GM18499 (cell line): ENCODE data around the gene TXNDC17.
"Not testable (repeated sequence)": the region's sequence is repeated elsewhere in the genome, so short reads cannot be mapped to it uniquely, and the experiment has no call there.

Experiments used
- ATAC-seq: cut with Tn5 transposase; IDR thresholded peaks from one replicate; pipeline ENCODE4 v1.9.1; 2021; ENCODE audit warnings: moderate number of reproducible peaks; ENCODE audit not compliant: insufficient read depth, unreplicated experiment

The TXNDC17 gene

GRCh38 chr17:6636616-6637457, 4.0 kb upstream of the TXNDC17 start:
- ATAC-seq: no peak

- ATAC-seq: no peak
Measured at GRCh38 chr17:6637458-6637840, 3.4 kb upstream of the TXNDC17 start.

DNA sequence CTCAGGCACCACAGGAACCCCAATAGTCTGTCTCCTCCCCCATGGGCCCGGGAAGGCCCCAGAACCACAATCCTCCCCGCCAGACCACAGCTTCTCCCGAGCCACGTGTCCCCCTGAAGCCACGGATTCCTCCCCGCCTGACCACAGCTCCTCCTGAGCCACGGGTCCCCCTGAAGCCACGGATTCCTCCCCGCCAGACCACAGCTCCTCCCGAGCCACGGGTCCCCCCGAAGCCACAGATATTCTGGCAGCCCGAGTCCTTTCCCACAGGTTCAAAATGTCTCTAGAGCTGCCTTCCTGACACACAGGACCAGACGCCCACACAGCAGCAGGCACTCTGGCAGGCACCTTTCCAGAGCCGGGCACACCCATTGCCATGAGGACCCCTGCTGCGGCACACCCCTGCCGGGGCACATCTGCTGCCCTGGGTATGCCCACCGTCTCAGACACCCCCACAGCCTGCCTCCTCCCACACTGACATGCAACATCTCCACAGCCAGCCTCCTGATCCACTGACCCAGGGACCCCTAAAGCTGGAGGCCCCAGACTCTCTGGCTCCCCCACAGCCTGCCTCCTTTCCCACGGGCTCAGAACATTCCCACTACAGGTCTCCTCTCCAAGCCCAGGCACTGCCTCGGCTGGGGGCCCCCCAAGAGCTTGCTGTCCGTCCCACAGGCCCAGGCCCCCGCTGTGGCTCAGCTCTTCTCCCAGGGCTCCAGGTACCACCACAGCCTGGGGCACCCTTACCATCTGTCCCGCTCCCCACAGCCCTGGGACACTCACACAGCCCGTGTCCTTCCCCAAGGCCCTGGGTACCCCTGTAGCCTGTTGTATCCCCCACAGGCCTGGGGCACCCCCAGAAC, 2.6 kb upstream of the TXNDC17 start:
- ATAC-seq: no peak

- ATAC-seq: no peak
Measured at GRCh38 chr17:6639014-6639585, 1.8 kb upstream of the TXNDC17 start.

GRCh38 chr17:6639586-6640535, 999 bp upstream of the TXNDC17 start:
- ATAC-seq: no peak

DNA sequence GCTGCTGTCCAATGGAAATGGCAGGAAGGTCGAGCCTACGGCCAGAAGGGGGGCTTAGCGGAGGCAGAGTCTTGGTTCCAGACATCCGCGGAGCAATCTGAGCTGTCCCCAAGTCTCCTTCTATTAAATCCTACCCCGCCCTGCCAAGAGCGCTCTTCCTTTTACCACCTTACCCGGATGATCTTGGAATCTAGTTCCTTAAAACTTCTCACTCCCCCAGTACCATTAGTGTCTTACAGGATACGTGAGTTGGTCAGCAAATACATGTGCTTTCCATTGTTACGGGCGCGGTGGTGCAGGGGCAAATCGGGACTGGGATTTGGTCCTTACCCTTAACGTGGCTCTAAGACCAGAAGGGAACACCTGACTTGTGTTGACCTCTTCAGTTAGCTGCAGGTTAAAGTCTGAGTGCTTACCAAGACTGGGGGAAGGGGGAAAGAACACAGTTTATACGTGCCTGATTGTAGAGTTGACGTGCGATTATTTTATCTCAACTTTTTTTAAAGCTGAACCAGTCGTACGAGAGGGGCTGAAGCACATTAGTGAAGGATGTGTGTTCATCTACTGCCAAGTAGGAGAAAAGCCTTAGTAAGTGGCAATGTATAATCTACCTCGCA, 495 bp downstream of the TXNDC17 start:
- no peak for ATAC-seq

GRCh38 chr17:6642592-6642991, 1.7 kb downstream of the TXNDC17 start:
- ATAC-seq: no peak

DNA sequence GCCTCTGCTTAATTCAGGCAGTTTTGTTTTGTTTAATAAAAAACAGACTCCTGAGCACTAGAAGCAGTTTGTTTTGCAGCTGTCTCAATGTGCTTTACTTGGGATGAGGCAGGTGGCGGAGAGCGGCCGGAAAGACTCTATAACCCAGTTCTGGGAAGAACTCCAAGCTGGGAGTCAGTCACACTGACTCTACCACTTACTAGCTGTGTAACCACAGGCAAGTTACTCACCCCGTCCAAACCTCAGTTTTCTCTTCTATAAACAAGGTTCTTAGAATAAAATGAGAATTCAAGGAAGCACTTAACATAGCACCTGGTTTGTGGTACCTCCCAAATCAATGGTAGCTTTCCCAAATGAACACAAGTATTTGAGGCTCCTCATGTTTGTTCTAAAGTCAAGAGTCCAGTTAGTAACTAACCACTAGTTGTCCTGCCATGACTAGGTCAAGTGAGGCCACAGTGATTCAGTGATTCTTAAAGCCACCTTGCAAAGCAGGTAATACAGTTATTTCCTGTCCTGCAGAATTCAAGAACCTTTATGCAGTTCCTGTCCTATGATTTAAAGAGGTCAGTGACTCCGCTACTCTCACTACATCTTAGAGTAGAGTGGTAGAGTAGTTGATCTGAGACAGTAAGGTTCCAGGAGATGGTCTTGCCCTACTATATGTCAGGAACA, 2.7 kb downstream of the TXNDC17 start:
- ATAC-seq: no peak

DNA sequence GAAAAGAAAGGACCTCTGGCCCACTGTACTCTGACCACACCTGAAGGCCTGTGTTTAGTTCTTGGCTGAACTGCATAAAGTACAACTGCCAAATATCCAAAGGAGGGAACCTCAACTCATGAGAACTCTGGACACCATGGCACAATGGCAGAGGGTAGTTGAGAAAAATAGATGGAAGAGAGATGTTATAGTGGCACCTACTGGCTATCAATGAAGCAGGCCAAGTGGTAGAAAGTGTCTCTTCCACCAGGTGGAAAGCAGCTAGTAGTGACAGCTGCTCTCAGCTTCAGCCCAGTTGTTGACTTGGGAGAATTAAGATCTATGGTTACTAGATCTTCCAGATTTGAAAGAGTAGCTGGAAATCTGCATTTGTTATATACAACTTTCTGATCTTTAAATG, 7.3 kb downstream of the TXNDC17 start:
- no peak for ATAC-seq

- no peak for ATAC-seq
Measured at GRCh38 chr17:6651354-6651918, 10.6 kb downstream of the TXNDC17 start, which contains the start of the genes C17orf100 and MED31. C17orf100 (plus strand) TSS chr17:6651762; CDS start chr17:6651914, 152 bp downstream. MED31 (minus strand) TSS chr17:6651605; CDS start chr17:6651528, 77 bp downstream.

- no peak for ATAC-seq
Measured at GRCh38 chr17:6651919-6652452, 11.1 kb downstream of the TXNDC17 start.

DNA sequence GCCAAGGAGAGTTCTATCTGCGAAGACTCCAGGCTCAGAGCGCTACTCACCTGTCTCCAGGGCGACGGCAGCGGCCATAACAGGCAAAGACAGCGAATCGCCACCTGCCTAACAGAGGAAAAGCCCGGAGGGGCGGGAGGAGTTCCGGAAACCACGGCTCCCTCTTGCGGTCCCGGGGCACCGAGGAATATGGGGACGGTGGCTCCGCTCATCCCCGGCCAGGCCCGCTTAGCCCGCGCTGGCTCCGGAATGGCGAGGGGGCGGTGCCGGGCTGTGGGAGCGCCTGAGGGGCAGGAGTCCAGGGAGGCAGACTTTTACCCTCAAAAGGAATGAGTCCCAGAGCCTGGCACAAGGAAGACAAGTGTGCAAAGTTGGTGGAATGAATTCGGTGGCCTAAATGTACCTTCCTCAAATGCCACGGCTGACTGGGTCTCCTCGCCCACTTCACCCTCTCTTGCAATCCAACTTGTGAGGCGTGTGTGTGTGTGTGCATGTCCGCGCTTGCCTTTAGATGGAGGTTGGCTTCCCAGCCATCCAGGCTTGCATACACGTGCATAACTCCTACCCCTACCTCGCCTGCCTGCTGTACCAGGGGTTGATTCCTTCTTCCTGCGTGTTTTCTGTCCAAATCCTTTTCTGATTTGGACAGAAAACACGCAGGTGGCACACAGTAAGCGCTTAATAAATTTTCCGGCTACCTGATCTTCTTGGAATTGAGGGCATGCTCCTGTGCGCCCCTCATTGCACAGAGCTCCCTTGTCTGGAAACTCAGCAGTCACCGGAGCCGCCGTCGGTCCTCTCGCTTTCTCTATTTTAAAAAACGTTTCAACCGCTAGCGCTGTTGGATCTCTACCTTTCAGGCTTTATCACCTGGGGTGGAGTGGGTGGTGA, 14.2 kb downstream of the TXNDC17 start:
- no peak for ATAC-seq

DNA sequence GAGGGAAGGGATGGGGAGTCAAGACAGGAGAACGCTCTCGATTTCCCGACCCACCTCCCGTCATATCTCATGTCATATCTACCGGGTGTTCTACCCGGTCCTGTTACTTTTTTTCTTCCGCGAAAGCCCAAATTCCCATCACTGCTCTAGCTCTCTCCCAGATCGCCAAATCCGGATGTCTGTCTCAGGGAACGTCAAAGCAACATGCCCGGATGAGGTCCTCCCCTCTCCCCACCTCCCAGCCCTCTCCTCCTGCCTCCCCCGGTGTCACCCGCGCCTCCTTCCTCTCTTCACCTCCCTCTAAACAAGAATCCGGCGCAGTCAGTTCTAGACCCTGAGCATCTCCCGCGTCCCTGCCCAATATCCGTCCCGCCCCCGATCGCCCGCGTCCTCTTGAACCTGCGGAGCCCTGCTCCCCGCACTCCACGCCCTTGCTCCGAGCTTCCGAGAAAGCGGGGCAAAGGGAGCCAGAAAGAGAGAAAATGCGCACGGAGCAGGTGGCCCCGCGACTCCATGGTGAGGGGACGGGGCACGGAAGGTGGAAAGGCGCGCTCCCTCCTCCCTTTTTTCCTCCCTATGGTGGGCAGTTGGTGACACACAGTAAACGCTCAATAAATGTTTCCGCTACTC, 15.0 kb downstream of the TXNDC17 start:
- not testable (repeated sequence) for ATAC-seq

- ATAC-seq: not testable (repeated sequence)
Measured at GRCh38 chr17:6656797-6657632, 16.2 kb downstream of the TXNDC17 start.

DNA sequence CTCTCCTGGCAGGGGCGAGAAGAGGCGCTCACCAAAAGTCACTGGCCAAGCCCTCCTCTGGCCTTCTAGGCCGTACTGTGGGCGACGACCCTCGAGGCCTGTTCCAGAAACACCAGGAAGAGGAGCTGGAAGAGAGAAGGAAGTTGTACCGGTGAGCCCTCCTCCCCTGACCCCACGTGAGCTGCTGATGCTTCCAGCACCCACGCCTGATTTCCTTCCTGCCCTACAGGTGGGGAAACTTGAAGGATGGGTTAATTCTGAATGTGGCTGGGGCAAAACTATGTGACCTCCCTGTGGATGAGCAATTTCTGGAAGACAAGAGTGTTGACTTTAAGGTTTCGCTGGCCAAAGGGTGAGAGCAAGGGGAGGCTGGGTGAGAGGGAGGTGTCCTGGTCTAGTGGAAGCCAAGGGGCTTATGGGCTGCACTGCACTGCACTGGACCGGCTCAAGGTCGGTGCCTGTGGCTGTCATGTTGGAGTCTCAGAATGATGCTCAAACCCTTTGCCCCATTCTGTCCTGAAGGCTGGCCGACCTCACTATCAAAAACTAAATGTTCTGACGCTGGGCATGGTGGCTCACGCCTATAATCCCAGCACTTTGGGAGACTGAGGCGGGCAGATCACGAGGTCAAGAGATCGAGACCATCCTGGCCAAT, 16.9 kb downstream of the TXNDC17 start:
- ATAC-seq: no peak
